Peyer's patch (tissue), 4 donors: ENCODE results near the gene HORMAD2. TPM values are rescaled to one million over a fixed set of nuclear protein-coding genes. Genes with fewer than 3 reads are reported as not detected.
"Not testable (repeated sequence)": the region's sequence is repeated elsewhere in the genome, so short reads cannot be mapped to it uniquely, and the experiment has no call there.

Experiments used
- DNase-seq, 3 donors: peaks; one replicate each; pipeline ENCODE4 v3.0.0-alpha.2; 2017 to 2019
- H3K27ac ChIP-seq, 4 donors: fragments of 200-600 bp; sonication (generic); one replicate each; pipeline ENCODE4 v1.5.1; 2016 to 2019
- H3K27me3 ChIP-seq, 2 donors: fragments of 200-600 bp; sonication (generic); one replicate each; pipeline ENCODE4 v1.5.1; 2019
- H3K36me3 ChIP-seq, 3 donors: fragments of 200-600 bp; sonication (generic); one replicate each; pipeline ENCODE4 v1.5.1; 2016 to 2019
- H3K4me1 ChIP-seq, 4 donors: fragments of 200-600 bp; sonication (generic); one replicate each; pipeline ENCODE4 v1.5.1; 2016 to 2019
- H3K4me3 ChIP-seq, 4 donors: fragments of 200-600 bp; sonication (generic); 1 replicate in 3 of 4; 2 replicates in 1 of 4; pipeline ENCODE4 v1.5.1; 2016 to 2019; ENCODE audit warnings: mild to moderate bottlenecking in 1 of 4
- H3K9me3 ChIP-seq, 4 donors: fragments of 200-600 bp; sonication (generic); one replicate each; pipeline ENCODE4 v1.5.1; 2016 to 2019; ENCODE audit warnings: mild to moderate bottlenecking in 1 of 4
- CTCF ChIP-seq, 6 experiments: fragments of 450-650 bp in 4 of 6; fragments of 200-600 bp in 2 of 6; sonication (generic) in 1 of 6; IDR thresholded peaks; one replicate each; pipeline ENCODE4 v1.5.1; 2017 to 2019; ENCODE audit warnings: antibody characterized with exemption in 6 of 6, mild to moderate bottlenecking in 3 of 6, moderate library complexity in 1 of 6
- POLR2A ChIP-seq, 2 donors: fragments of 450-650 bp; IDR thresholded peaks; one replicate each; pipeline ENCODE4 v1.5.1; 2017; ENCODE audit warnings: antibody characterized with exemption in 2 of 2, mild to moderate bottlenecking in 2 of 2, moderate library complexity in 2 of 2
- total RNA-seq, 4 donors: library from RNA; depleted of rRNA; stranded (reverse); fragments of >200 nt; gene quantifications; one replicate each; pipeline ENCODE4 v1.1.0, GENCODE V29; 2016

Gene HORMAD2
- total RNA-seq, 4 donors from 2014 or later, result not detected

DNA sequence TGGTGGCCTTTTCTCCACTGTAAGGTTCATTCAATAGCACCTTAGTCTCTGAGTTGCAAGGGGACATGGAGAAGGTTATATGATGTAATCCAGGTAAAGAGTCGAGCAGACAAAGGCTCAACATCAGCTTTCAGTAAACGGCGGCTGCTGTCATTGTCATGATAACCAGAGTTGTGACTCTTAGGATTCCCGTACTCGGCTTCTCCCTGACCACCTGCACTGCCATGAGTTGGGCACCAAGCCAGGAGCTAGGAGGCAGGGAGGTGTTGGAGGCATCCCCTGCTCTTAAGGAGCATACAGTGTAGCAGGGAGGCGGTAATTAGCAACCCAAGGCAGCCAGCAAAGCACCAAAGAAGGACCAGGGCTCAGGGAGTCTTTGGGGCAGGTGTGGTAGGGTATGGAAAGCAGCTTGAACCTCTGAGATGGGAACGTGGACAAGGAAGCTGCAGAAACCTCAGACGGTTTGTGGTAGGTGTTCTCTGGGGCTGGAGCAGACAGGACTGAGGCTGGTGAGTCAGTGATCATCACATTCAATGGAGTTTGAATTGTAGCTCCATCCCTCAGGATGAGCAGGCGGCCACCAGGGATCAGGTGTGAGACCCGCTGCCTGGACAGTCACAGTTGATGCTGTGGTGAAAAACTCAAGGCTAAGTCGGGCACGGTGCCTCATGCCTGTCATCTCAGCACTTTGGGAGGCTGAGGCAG lies 134.6 kb downstream of the HORMAD2 start:
- no peaks in the 10 kb centered on the region for H3K36me3 ChIP-seq
- no peak overlapping the region for H3K4me3 ChIP-seq
- no peaks in the 10 kb centered on the region for H3K27me3 ChIP-seq
- no peaks in the 10 kb centered on the region for H3K9me3 ChIP-seq
- DNase-seq, result no peak
- H3K27ac ChIP-seq, result no peak overlapping the region
- TF ChIP-seq CTCF (IDR thresholded peaks at IDR 0.05) (no peak), POLR2A (IDR thresholded peaks at IDR 0.05) (no peak)
- no peaks in the 10 kb centered on the region for H3K4me1 ChIP-seq

- not testable (repeated sequence) for H3K4me1 ChIP-seq, H3K4me3 ChIP-seq, H3K36me3 ChIP-seq, DNase-seq, H3K27me3 ChIP-seq, H3K27ac ChIP-seq, H3K9me3 ChIP-seq
These were observed 136.0 kb downstream of the HORMAD2 start for GRCh38 chr22:30216272-30216671.

- Histone ChIP-seq H3K4me3 (no peak overlapping the region), H3K27me3 (no peaks in the 10 kb centered on the region), H3K27ac (no peak overlapping the region), H3K4me1 (peaks cover 0 to 12% (median 7%) of the 10 kb centered on the region in 4 donors), H3K9me3 (no peaks in the 10 kb centered on the region), H3K36me3 (no peaks in the 10 kb centered on the region)
- TF ChIP-seq CTCF (IDR thresholded peaks at IDR 0.05) (no peak), POLR2A (IDR thresholded peaks at IDR 0.05) (no peak)
- no peak for DNase-seq
These were observed 136.4 kb downstream of the HORMAD2 start for GRCh38 chr22:30216710-30217109.

DNA sequence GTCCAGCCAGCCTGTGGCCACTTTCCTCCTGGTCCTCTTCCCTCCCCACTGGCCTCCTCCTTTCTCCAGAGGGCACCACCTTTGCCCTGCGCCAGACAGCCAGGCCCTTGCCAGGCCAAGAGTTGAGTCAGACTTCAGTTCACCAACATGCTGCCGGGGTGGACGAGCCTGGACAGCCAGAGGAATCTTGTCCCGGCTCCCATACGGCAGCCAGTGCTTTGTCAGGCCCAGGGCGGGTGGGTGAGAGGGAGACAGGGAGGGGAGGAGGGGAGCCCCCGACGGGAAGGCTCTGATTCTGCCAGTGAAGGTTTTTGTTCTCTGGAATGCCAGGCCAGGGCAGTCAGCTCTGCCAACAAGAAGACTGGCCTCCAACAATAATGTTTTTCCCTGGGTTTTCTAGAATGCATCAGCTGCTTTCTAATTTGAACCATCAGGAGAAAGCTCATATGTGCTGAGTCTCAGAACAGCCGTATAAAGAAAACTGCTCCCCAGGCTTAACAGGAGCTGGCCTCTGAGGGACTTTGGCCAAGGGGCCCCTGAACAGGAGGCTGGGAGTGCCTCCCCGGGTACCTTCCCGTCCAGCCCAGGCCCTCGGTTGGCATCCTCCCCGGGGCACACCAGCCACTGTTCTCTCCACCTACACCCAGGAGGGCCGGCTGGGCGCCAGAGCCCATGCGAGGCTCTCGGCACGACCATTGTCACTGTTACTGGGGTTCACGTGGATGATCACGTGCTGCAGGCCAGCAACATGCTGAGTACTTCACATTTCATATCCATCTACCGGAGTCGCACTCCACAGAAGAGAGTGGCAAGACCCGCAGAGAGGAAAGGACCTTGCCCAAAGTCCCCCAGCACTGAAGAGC lies 137.7 kb downstream of the HORMAD2 start:
- Histone ChIP-seq H3K9me3 (no peaks in the 10 kb centered on the region), H3K4me1 (peaks cover 0 to 15% (median 7%) of the 10 kb centered on the region in 4 donors), H3K4me3 (no peak overlapping the region), H3K27ac (no peak overlapping the region), H3K36me3 (no peaks in the 10 kb centered on the region), H3K27me3 (no peaks in the 10 kb centered on the region)
- TF ChIP-seq POLR2A (IDR thresholded peaks at IDR 0.05) (no peak), CTCF (IDR thresholded peaks at IDR 0.05) (no peak)
- no peak for DNase-seq

GRCh38 chr22:30219049-30219654 lies 138.9 kb downstream of the HORMAD2 start:
- Histone ChIP-seq H3K27ac (no peak overlapping the region), H3K4me3 (no peak overlapping the region), H3K4me1 (peaks cover 0 to 15% (median 7%) of the 10 kb centered on the region in 4 donors), H3K36me3 (no peaks in the 10 kb centered on the region), H3K9me3 (no peaks in the 10 kb centered on the region), H3K27me3 (no peaks in the 10 kb centered on the region)
- no peak for DNase-seq
- no peak for TF ChIP-seq CTCF (IDR thresholded peaks at IDR 0.05)
- TF ChIP-seq POLR2A (IDR thresholded peaks at IDR 0.05), result no peak
